Measurements from ENCODE around the gene ABHD6.
"Not testable (repeated sequence)": the region's sequence is repeated elsewhere in the genome, so short reads cannot be mapped to it uniquely, and the experiment has no call there.

Gene ABHD6

GRCh38 chr3:58285334-58285733 lies 47.7 kb downstream of the ABHD6 start:
- no peak for DNase-seq

GRCh38 chr3:58287354-58287753 lies 49.8 kb downstream of the ABHD6 start:
- no peak for DNase-seq

GRCh38 chr3:58288011-58288728 lies 50.6 kb downstream of the ABHD6 start:
- no peak for DNase-seq

- not testable (repeated sequence) for DNase-seq
Measured at GRCh38 chr3:58288964-58289613, 51.5 kb downstream of the ABHD6 start.

- not testable (repeated sequence) for DNase-seq
Measured at GRCh38 chr3:58290446-58290845, 52.9 kb downstream of the ABHD6 start.

GRCh38 chr3:58291671-58292338 lies 54.2 kb downstream of the ABHD6 start:
- no peak for DNase-seq

- no peak for DNase-seq
Measured at GRCh38 chr3:58292866-58293265, 55.3 kb downstream of the ABHD6 start.

GRCh38 chr3:58293516-58293915 lies 55.9 kb downstream of the ABHD6 start:
- no peak for DNase-seq

GRCh38 chr3:58296269-58296668 lies 58.7 kb downstream of the ABHD6 start:
- DNase-seq: no peak

- DNase-seq: no peak
Measured at GRCh38 chr3:58296843-58297242, 59.3 kb downstream of the ABHD6 start.

GRCh38 chr3:58298190-58298589 lies 60.6 kb downstream of the ABHD6 start:
- no peak for DNase-seq

- no peak for DNase-seq
Measured at GRCh38 chr3:58299075-58299474, 61.5 kb downstream of the ABHD6 start.

- DNase-seq: peak; percentile 20
Measured at GRCh38 chr3:58299839-58300516, 62.4 kb downstream of the ABHD6 start.

- peak; percentile 91 for DNase-seq
Measured at GRCh38 chr3:58305882-58306711, 68.5 kb downstream of the ABHD6 start, which contains the start of the genes HTD2 and RPP14. Gene HTD2, plus strand, starts transcription at chr3:58306520. Its CDS starts 11,094 bp downstream, at chr3:58317614. Gene RPP14, plus strand, starts transcription at chr3:58306245. Its CDS starts 4,085 bp downstream, at chr3:58310330.

GRCh38 chr3:58307639-58308215 lies 70.1 kb downstream of the ABHD6 start:
- DNase-seq: peak; percentile 2

- DNase-seq: no peak
Measured at GRCh38 chr3:58308728-58309127, 71.1 kb downstream of the ABHD6 start.

GRCh38 chr3:58317811-58318210 lies 80.2 kb downstream of the ABHD6 start:
- DNase-seq: no peak

GRCh38 chr3:58321791-58322190 lies 84.2 kb downstream of the ABHD6 start:
- no peak for DNase-seq

GRCh38 chr3:58322793-58323192 lies 85.2 kb downstream of the ABHD6 start:
- DNase-seq: no peak

- DNase-seq: no peak
Measured at GRCh38 chr3:58323529-58324390, 86.2 kb downstream of the ABHD6 start.
